HepG2 (cell line): ENCODE data around the gene INHBE. TPM values are rescaled to one million over a fixed set of nuclear protein-coding genes. Genes with fewer than 3 reads are reported as not detected.

Experiments used
- ARNT2 ChIP-seq: sonication (generic); formaldehyde crosslinking; IDR thresholded peaks from 2 replicates; pipeline ENCODE4 v1.8.0; 2022; ENCODE audit warnings: mild to moderate bottlenecking, low read depth, missing genetic modification reagents, moderate library complexity
- CAMTA2 ChIP-seq: sonication (generic); formaldehyde crosslinking; IDR thresholded peaks from 2 replicates; pipeline ENCODE4 v1.4.0; 2020; ENCODE audit warnings: mild to moderate bottlenecking, missing genetic modification reagents, borderline replicate concordance
- GFI1 ChIP-seq: sonication (generic); formaldehyde crosslinking; IDR thresholded peaks from 2 replicates; pipeline ENCODE4 v1.5.0; 2020; ENCODE audit warnings: missing genetic modification reagents, mild to moderate bottlenecking, borderline replicate concordance
- IRF2 ChIP-seq: IDR thresholded peaks from 2 replicates; pipeline ENCODE4 v1.6.1; 2018; ENCODE audit warnings: missing genetic modification reagents, missing compliant biosample characterization
- KLF9 ChIP-seq: IDR thresholded peaks from 2 replicates; pipeline ENCODE4 v1.6.1; 2016; ENCODE audit warnings: low read depth
- MIER3 ChIP-seq: IDR thresholded peaks from 2 replicates; pipeline ENCODE4 v1.6.1; 2016; ENCODE audit warnings: missing compliant biosample characterization, borderline replicate concordance
- MIXL1 ChIP-seq: IDR thresholded peaks from 2 replicates; pipeline ENCODE4 v1.6.1; 2016
- NR3C1 ChIP-seq: sonication (generic); formaldehyde crosslinking; IDR thresholded peaks from 2 replicates; pipeline ENCODE4 v1.4.0; 2020; ENCODE audit warnings: missing genetic modification reagents
- SOX5 ChIP-seq: IDR thresholded peaks from 2 replicates; pipeline ENCODE4 v1.6.1; 2016; ENCODE audit warnings: borderline replicate concordance
- ZC3H4 ChIP-seq: sonication (generic); formaldehyde crosslinking; IDR thresholded peaks from 2 replicates; pipeline ENCODE4 v1.4.0; 2020; ENCODE audit warnings: missing genetic modification reagents, borderline replicate concordance
- ZFP36 ChIP-seq: fragments of 150-350 bp; IDR thresholded peaks from 2 replicates; pipeline ENCODE4 v1.6.1; 2018; ENCODE audit warnings: borderline replicate concordance, low read length, low read depth; ENCODE audit not compliant: partially characterized antibody
- ZNF674 ChIP-seq: sonication (generic); formaldehyde crosslinking; IDR thresholded peaks from 2 replicates; pipeline ENCODE4 v1.5.0; 2020; ENCODE audit warnings: low read depth, mild to moderate bottlenecking, missing genetic modification reagents
- ZNF781 ChIP-seq: sonication (generic); formaldehyde crosslinking; IDR thresholded peaks from 2 replicates; pipeline ENCODE4 v1.5.1; 2020; ENCODE audit warnings: borderline replicate concordance, mild to moderate bottlenecking, missing genetic modification reagents; ENCODE audit errors: not compliant biosample characterization
- polyA plus RNA-seq, 8 experiments: library from polyadenylated mRNA; depleted of rRNA in 3 of 8; stranded (reverse) in 7 of 8; unstranded in 1 of 8; fragments of >200 nt; fragmentation: Illumina TruSeq in 4 of 8; extraction: Trizol in 4 of 8; gene quantifications; 2 replicates each; pipeline versions ENCODE4 v1.2.1 to v1.2.3, GENCODE V29; 2011 to 2016; ENCODE audit warnings: low read depth in 4 of 8, missing spikeins in 1 of 8, mixed read lengths in 1 of 8; ENCODE audit not compliant: insufficient read depth in 1 of 8
- total RNA-seq, 5 experiments: library from RNA; depleted of rRNA; stranded (reverse); fragments of >200 nt; fragmentation: Illumina TruSeq; extraction: Trizol; gene quantifications; 2 replicates each; pipeline ENCODE4 v1.2.3, GENCODE V29; 2016; ENCODE audit warnings: low read depth in 1 of 5
- TF ChIP-seq, protein P1 (sequence below): IDR thresholded peaks from 2 replicates; pipeline ENCODE4 v1.6.1; 2016; ENCODE audit warnings: missing compliant biosample characterization, missing genetic modification reagents, borderline replicate concordance
- TF ChIP-seq, protein P2 (sequence below): sonication (generic); formaldehyde crosslinking; IDR thresholded peaks from 2 replicates; pipeline ENCODE4 v1.4.0; 2020; ENCODE audit warnings: missing genetic modification reagents, borderline replicate concordance
- TF ChIP-seq, protein P3 (sequence below): sonication (generic); formaldehyde crosslinking; IDR thresholded peaks from 2 replicates; pipeline ENCODE4 v1.9.0; 2021; ENCODE audit warnings: missing genetic modification reagents, borderline replicate concordance
- TF ChIP-seq, protein P4 (sequence below): sonication (generic); formaldehyde crosslinking; IDR thresholded peaks from 2 replicates; pipeline ENCODE4 v1.8.1; 2023; ENCODE audit warnings: missing genetic modification reagents, inconsistent platforms, borderline replicate concordance
- TF ChIP-seq, protein P5 (sequence below): sonication (generic); formaldehyde crosslinking; IDR thresholded peaks from 2 replicates; pipeline ENCODE4 v1.5.1; 2020; ENCODE audit warnings: mild to moderate bottlenecking, moderate library complexity, missing genetic modification reagents
- TF ChIP-seq, protein P6 (sequence below): IDR thresholded peaks from 2 replicates; pipeline ENCODE4 v1.6.1; 2016; ENCODE audit warnings: low read depth, borderline replicate concordance
- TF ChIP-seq, protein P7 (sequence below): sonication (generic); formaldehyde crosslinking; IDR thresholded peaks from 2 replicates; pipeline ENCODE4 v1.4.0; 2020; ENCODE audit warnings: low read depth, mild to moderate bottlenecking, missing genetic modification reagents

INHBE gene
- total and polyA plus RNA-seq, 2 of the 13 experiments (the other 11 are each of a cell fraction or from before 2014, with no cell fraction given) = 17.0 to 32.0 TPM

DNA sequence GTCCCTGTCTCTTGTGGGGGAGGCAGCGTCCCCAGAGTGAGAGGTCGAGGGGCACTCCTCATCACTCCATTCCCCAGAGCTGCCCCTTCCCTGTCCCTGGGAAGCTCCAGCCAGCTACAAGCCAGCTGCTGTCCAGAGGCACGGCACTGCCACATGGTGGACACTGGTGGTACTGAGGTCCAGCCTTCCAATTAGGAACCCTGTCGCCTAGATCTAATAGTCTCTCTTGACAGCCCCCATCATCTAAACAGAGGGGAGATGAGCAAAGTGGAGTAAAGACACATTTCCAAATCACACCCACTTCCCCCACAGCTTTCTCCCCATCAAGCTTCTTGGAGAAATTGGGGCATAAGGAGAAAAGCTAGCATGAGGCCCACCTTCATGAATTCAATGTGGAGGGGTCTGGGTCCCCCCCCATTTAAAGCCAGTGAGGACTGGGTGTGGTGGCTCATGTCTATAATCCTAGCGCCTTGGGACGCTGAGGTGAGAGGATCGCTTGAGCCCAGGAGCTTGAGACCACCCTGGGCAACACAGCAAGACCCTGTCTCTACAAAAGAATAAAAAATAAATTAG, 2.1 kb upstream of the INHBE start (continued):
- TF ChIP-seq, protein P1, sequence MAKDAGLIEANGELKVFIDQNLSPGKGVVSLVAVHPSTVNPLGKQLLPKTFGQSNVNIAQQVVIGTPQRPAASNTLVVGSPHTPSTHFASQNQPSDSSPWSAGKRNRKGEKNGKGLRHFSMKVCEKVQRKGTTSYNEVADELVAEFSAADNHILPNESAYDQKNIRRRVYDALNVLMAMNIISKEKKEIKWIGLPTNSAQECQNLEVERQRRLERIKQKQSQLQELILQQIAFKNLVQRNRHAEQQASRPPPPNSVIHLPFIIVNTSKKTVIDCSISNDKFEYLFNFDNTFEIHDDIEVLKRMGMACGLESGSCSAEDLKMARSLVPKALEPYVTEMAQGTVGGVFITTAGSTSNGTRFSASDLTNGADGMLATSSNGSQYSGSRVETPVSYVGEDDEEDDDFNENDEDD = 0 out of 2 replicates have a peak, but pooled peaks have one; percentile 26
- TF ChIP-seq ZNF674 (CRISPR knock-in tag) = no peak
- no peak for TF ChIP-seq NR3C1 (CRISPR knock-in tag)
- no peak for TF ChIP-seq ZFP36
- no peak for TF ChIP-seq CAMTA2 (CRISPR knock-in tag)
- TF ChIP-seq ARNT2 (CRISPR knock-in tag) = no peak
- no peak for TF ChIP-seq ZNF781 (CRISPR knock-in tag)
- TF ChIP-seq MIXL1 (CRISPR knock-in tag) = peak; percentile 55
- TF ChIP-seq, protein P2, sequence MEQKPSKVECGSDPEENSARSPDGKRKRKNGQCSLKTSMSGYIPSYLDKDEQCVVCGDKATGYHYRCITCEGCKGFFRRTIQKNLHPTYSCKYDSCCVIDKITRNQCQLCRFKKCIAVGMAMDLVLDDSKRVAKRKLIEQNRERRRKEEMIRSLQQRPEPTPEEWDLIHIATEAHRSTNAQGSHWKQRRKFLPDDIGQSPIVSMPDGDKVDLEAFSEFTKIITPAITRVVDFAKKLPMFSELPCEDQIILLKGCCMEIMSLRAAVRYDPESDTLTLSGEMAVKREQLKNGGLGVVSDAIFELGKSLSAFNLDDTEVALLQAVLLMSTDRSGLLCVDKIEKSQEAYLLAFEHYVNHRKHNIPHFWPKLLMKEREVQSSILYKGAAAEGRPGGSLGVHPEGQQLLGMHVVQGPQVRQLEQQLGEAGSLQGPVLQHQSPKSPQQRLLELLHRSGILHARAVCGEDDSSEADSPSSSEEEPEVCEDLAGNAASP (CRISPR knock-in tag) = peak; percentile 54; the same call in 1 of the 2 replicates
- TF ChIP-seq, protein P3, sequence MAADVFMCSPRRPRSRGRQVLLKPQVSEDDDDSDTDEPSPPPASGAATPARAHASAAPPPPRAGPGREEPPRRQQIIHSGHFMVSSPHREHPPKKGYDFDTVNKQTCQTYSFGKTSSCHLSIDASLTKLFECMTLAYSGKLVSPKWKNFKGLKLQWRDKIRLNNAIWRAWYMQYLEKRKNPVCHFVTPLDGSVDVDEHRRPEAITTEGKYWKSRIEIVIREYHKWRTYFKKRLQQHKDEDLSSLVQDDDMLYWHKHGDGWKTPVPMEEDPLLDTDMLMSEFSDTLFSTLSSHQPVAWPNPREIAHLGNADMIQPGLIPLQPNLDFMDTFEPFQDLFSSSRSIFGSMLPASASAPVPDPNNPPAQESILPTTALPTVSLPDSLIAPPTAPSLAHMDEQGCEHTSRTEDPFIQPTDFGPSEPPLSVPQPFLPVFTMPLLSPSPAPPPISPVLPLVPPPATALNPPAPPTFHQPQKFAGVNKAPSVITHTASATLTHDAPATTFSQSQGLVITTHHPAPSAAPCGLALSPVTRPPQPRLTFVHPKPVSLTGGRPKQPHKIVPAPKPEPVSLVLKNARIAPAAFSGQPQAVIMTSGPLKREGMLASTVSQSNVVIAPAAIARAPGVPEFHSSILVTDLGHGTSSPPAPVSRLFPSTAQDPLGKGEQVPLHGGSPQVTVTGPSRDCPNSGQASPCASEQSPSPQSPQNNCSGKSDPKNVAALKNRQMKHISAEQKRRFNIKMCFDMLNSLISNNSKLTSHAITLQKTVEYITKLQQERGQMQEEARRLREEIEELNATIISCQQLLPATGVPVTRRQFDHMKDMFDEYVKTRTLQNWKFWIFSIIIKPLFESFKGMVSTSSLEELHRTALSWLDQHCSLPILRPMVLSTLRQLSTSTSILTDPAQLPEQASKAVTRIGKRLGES (CRISPR knock-in tag) = no peak
- 0 out of 2 replicates have a peak, but pooled peaks have one; percentile 52 for TF ChIP-seq KLF9 (CRISPR knock-in tag)
- TF ChIP-seq, protein P4, sequence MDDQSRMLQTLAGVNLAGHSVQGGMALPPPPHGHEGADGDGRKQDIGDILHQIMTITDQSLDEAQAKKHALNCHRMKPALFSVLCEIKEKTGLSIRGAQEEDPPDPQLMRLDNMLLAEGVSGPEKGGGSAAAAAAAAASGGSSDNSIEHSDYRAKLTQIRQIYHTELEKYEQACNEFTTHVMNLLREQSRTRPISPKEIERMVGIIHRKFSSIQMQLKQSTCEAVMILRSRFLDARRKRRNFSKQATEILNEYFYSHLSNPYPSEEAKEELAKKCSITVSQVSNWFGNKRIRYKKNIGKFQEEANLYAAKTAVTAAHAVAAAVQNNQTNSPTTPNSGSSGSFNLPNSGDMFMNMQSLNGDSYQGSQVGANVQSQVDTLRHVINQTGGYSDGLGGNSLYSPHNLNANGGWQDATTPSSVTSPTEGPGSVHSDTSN (CRISPR knock-in tag) = no peak
- no peak for TF ChIP-seq GFI1 (CRISPR knock-in tag)
- TF ChIP-seq, protein P5, sequence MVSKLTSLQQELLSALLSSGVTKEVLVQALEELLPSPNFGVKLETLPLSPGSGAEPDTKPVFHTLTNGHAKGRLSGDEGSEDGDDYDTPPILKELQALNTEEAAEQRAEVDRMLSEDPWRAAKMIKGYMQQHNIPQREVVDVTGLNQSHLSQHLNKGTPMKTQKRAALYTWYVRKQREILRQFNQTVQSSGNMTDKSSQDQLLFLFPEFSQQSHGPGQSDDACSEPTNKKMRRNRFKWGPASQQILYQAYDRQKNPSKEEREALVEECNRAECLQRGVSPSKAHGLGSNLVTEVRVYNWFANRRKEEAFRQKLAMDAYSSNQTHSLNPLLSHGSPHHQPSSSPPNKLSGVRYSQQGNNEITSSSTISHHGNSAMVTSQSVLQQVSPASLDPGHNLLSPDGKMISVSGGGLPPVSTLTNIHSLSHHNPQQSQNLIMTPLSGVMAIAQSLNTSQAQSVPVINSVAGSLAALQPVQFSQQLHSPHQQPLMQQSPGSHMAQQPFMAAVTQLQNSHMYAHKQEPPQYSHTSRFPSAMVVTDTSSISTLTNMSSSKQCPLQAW = no peak
- TF ChIP-seq SOX5 (CRISPR knock-in tag) = 0 out of 2 replicates have a peak, but pooled peaks have one; percentile 20
- TF ChIP-seq MIER3 (CRISPR knock-in tag) = no peak; the same call in 1 of the 2 replicates
- TF ChIP-seq IRF2 = peak; percentile 59
- TF ChIP-seq, protein P6, sequence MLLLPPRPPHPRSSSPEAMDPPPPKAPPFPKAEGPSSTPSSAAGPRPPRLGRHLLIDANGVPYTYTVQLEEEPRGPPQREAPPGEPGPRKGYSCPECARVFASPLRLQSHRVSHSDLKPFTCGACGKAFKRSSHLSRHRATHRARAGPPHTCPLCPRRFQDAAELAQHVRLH = no peak
- TF ChIP-seq, protein P7, sequence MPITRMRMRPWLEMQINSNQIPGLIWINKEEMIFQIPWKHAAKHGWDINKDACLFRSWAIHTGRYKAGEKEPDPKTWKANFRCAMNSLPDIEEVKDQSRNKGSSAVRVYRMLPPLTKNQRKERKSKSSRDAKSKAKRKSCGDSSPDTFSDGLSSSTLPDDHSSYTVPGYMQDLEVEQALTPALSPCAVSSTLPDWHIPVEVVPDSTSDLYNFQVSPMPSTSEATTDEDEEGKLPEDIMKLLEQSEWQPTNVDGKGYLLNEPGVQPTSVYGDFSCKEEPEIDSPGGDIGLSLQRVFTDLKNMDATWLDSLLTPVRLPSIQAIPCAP (CRISPR knock-in tag) = no peak
- no peak for TF ChIP-seq ZC3H4 (CRISPR knock-in tag)
